K562 (cell line): Measurements from ENCODE around the gene CLDN5. TPM values are rescaled to one million over a fixed set of nuclear protein-coding genes. Genes with fewer than 3 reads are reported as not detected.

Experiments used
- ATAC-seq: fragments of 200-7000 bp; cut with Tn5 transposase; 3 replicates; pipeline ENCODE4 v1.9.1; 2020; ENCODE audit warnings: moderate library complexity
- BruUV-seq: library from RNA; stranded (reverse); fragments of 400-500 nt; replicated peaks from 2 replicates; lab custom pipeline; 2021; lab: Mats Ljungman, UMichigan
- CTCF ChIA-PET: fragments of 300-600 bp; formaldehyde crosslinking; extraction: SDS; loops from one replicate; lab custom pipeline; 2021; ENCODE audit warnings: low intra/inter-chr PET ratio; lab: Yijun Ruan, JAX
- POLR2A ChIA-PET: fragments of 300-600, 350-650 bp; sonication (Branson Sonifier 250); formaldehyde crosslinking; extraction: SDS; loops from one replicate; lab custom pipeline; 2021; ENCODE audit warnings: antibody characterized with exemption, inconsistent platforms; lab: Yijun Ruan, JAX
- DNase-seq, 4 experiments: peaks; one replicate each; pipeline versions ENCODE4 v3.0.0 to v3.0.0-alpha.2; 2011 to 2018; ENCODE audit warnings: low spot score in 3 of 4, mixed read lengths in 3 of 4; ENCODE audit errors: extremely low read depth in 1 of 4
- FAIRE-seq: peaks from 2 replicates; lab custom pipeline; 2011; peaks lifted over from hg19 to GRCh38; lab: Jason Lieb, UNC
- H2AFZ ChIP-seq: 2 replicates; pipeline ENCODE4 v1.6.0; 2011; ENCODE audit warnings: low read depth, low read length, control low read depth, inconsistent platforms
- H3K27ac ChIP-seq: fragments of 200-600 bp; 3 replicates; pipeline ENCODE4 v1.8.0; 2011; ENCODE audit warnings: low read depth, mild to moderate bottlenecking, control low read depth, inconsistent platforms, low read length, moderate library complexity, mixed read lengths; ENCODE audit errors: extremely low read depth
- H3K27me3 ChIP-seq, 2 experiments: fragments of 300-600 bp in 1 of 2; 2 replicates in 1 of 2; 3 replicates in 1 of 2; pipeline versions ENCODE4 v1.6.0 to v1.8.0; 2011; ENCODE audit warnings: inconsistent platforms in 2 of 2, low read length in 2 of 2, mild to moderate bottlenecking in 1 of 2, mixed read lengths in 1 of 2, moderate library complexity in 1 of 2; ENCODE audit not compliant: control insufficient read depth in 2 of 2, insufficient read depth in 2 of 2
- H3K36me3 ChIP-seq: fragments of 300-600 bp; 3 replicates; pipeline ENCODE4 v1.8.0; 2011; ENCODE audit warnings: mild to moderate bottlenecking, low read length, inconsistent platforms; ENCODE audit not compliant: control insufficient read depth, insufficient read depth
- H3K4me1 ChIP-seq, 2 experiments: fragments of 200-600 bp in 1 of 2; replicated peaks in 1 of 2; 2 replicates in 1 of 2; 3 replicates in 1 of 2; pipeline versions ENCODE4 v1.5.1 to v1.8.0; 2011; ENCODE audit warnings: inconsistent platforms in 2 of 2, low read length in 2 of 2, mild to moderate bottlenecking in 1 of 2, mixed read lengths in 1 of 2, moderate library complexity in 1 of 2; ENCODE audit not compliant: control insufficient read depth in 2 of 2, insufficient read depth in 2 of 2
- H3K4me2 ChIP-seq: 2 replicates; pipeline ENCODE4 v1.6.1; 2011; ENCODE audit warnings: low read length, control low read depth, inconsistent platforms, mixed read lengths; ENCODE audit not compliant: insufficient read depth
- H3K4me3 ChIP-seq: fragments of 200-600 bp; sonication (generic), shearing (Covaris generic); 2 replicates; pipeline ENCODE4 v1.5.1; 2016; ENCODE audit warnings: control low read depth, inconsistent platforms
- H3K79me2 ChIP-seq: fragments of 200-600 bp; 3 replicates; pipeline ENCODE4 v1.8.0; 2011; ENCODE audit warnings: low read length, inconsistent platforms; ENCODE audit not compliant: control insufficient read depth, insufficient read depth
- H3K9ac ChIP-seq, 2 experiments: 2 replicates each; pipeline versions ENCODE4 v1.6.0 to v1.6.1; 2011; ENCODE audit warnings: low read depth in 2 of 2, low read length in 2 of 2, control low read depth in 1 of 2, inconsistent platforms in 1 of 2, mild to moderate bottlenecking in 1 of 2, mixed read lengths in 1 of 2; ENCODE audit not compliant: insufficient read depth in 1 of 2
- H3K9me1 ChIP-seq: one replicate; pipeline ENCODE4 v1.6.0; 2011; ENCODE audit warnings: inconsistent platforms, mild to moderate bottlenecking, low read length, moderate library complexity; ENCODE audit not compliant: control insufficient read depth, insufficient read depth
- H3K9me3 ChIP-seq: replicated peaks from 2 replicates; pipeline ENCODE4 v1.5.1; 2011; ENCODE audit warnings: low read depth, low read length, inconsistent platforms; ENCODE audit not compliant: control insufficient read depth, insufficient read depth
- H4K20me1 ChIP-seq: replicated peaks from 2 replicates; pipeline ENCODE4 v1.6.1; 2011; ENCODE audit warnings: low read length, inconsistent platforms, mixed read lengths; ENCODE audit not compliant: control insufficient read depth, insufficient read depth
- BCL6 ChIP-seq: fragments of 250-450 bp; sonication (Bioruptor Pico); IDR thresholded peaks from 2 replicates; pipeline ENCODE4 v1.4.0; 2020
- BDP1 ChIP-seq: IDR thresholded peaks from 3 replicates; pipeline ENCODE4 v1.6.1; 2011; ENCODE audit not compliant: insufficient read length, insufficient read depth
- MIER1 ChIP-seq: fragments of 450-650 bp; IDR thresholded peaks from 2 replicates; pipeline ENCODE4 v1.6.1; 2016; ENCODE audit warnings: antibody characterized with exemption, mild to moderate bottlenecking, low read depth
- MTA2 ChIP-seq: fragments of 450-650 bp; IDR thresholded peaks from 2 replicates; pipeline ENCODE4 v1.6.1; 2016; ENCODE audit warnings: low read depth
- NR2C2 ChIP-seq, 2 experiments: fragments of 200-800 bp in 1 of 2; sonication (Bioruptor generic) in 1 of 2; sonication (generic) in 1 of 2; formaldehyde crosslinking in 1 of 2; IDR thresholded peaks; 2 replicates each; pipeline versions ENCODE4 v1.6.1 to v1.8.0; 2016 to 2022; ENCODE audit warnings: mild to moderate bottlenecking in 1 of 2, missing compliant biosample characterization in 1 of 2, missing genetic modification characterization in 1 of 2, missing genetic modification reagents in 1 of 2
- NRF1 ChIP-seq, 2 experiments: fragments of 450-650 bp; IDR thresholded peaks in 1 of 2; conservative IDR thresholded peaks in 1 of 2; 2 replicates each; pipeline ENCODE4 v1.6.1; 2014; ENCODE audit warnings: mild to moderate bottlenecking in 2 of 2
- PML ChIP-seq: IDR thresholded peaks from 2 replicates; pipeline ENCODE4 v1.6.1; 2012; ENCODE audit warnings: low read length, inconsistent platforms
- SIN3A ChIP-seq, 2 experiments: fragments of 150-350 bp in 1 of 2; IDR thresholded peaks; 2 replicates each; pipeline ENCODE4 v1.6.1; 2011 to 2016; ENCODE audit warnings: borderline replicate concordance in 2 of 2, low read depth in 2 of 2, low read length in 2 of 2, mild to moderate bottlenecking in 2 of 2, moderate library complexity in 2 of 2; ENCODE audit not compliant: control insufficient read depth in 1 of 2
- SMAD2 ChIP-seq: fragments of 150-350 bp; IDR thresholded peaks from 2 replicates; pipeline ENCODE4 v1.6.1; 2014; ENCODE audit warnings: low read depth, mild to moderate bottlenecking, low read length
- ZNF3 ChIP-seq: fragments of 250-450 bp; sonication (Bioruptor Pico); IDR thresholded peaks from 2 replicates; pipeline ENCODE4 v1.5.0; 2021; ENCODE audit warnings: mild to moderate bottlenecking, moderate library complexity
- WGBS: fragments of 100-300 bp; shearing (Covaris generic); methylation state at CpG from one replicate; pipeline ENCODE4 v1.1.6; 2016; ENCODE audit warnings: low coverage, mixed read lengths; ENCODE audit not compliant: insufficient coverage; ENCODE audit errors: missing lambda C conversion rate; 5-methylcytosine and 5-hydroxymethylcytosine counted together
- in situ Hi-C: fragments of 300-500 bp; cut with MboI; formaldehyde crosslinking; loops from 4 replicates; pipeline ENCODE4 v1.15.0; 2018; ENCODE audit warnings: inconsistent platforms, mixed read lengths
- intact Hi-C: fragments of 100-400 bp; cut with micrococcal nuclease; formaldehyde crosslinking; loops from 2 replicates; pipeline ENCODE4 v1.14.2; 2022
- polyA plus RNA-seq, 8 experiments: library from polyadenylated mRNA; depleted of rRNA in 4 of 8; stranded (reverse) in 5 of 8; unstranded in 3 of 8; fragments of >200 nt; fragmentation: Nextera tagmentation in 2 of 8; fragmentation: Illumina TruSeq in 1 of 8; extraction: Ambion mirVana in 2 of 8; extraction: Trizol in 1 of 8; gene quantifications; 2 replicates each; pipeline versions ENCODE4 v1.2.1 to v1.2.3, GENCODE V29; 2011 to 2014; ENCODE audit warnings: inconsistent platforms in 1 of 8, missing spikeins in 1 of 8
- total RNA-seq, 7 experiments: library from RNA; depleted of rRNA in 6 of 7; stranded (reverse); fragments of >200 nt in 6 of 7; fragmentation: Illumina TruSeq in 2 of 7; extraction: Trizol in 2 of 7; gene quantifications; 2 replicates each; pipeline versions ENCODE4 v1.2.1 to v1.2.3, GENCODE V29; 2011 to 2021; ENCODE audit warnings: low replicate concordance in 1 of 7
- TF ChIP-seq, protein P1 (sequence below): fragments of 450-650 bp; IDR thresholded peaks from 2 replicates; pipeline ENCODE4 v1.6.1; 2018; ENCODE audit not compliant: partially characterized antibody
- TF ChIP-seq, protein P2 (sequence below): sonication (generic); formaldehyde crosslinking; IDR thresholded peaks from 2 replicates; pipeline ENCODE4 v1.9.0; 2022; ENCODE audit warnings: mild to moderate bottlenecking, missing genetic modification reagents
- TF ChIP-seq, protein P3 (sequence below): sonication (generic); formaldehyde crosslinking; IDR thresholded peaks from 2 replicates; pipeline ENCODE4 v1.8.0; 2023; ENCODE audit warnings: mild to moderate bottlenecking, missing genetic modification reagents

CLDN5 gene
- total and polyA plus RNA-seq, 9 of the 15 experiments (the other 6 are each of a cell fraction or from before 2014, with no cell fraction given), result 0.20 TPM; not detected in 8

DNA sequence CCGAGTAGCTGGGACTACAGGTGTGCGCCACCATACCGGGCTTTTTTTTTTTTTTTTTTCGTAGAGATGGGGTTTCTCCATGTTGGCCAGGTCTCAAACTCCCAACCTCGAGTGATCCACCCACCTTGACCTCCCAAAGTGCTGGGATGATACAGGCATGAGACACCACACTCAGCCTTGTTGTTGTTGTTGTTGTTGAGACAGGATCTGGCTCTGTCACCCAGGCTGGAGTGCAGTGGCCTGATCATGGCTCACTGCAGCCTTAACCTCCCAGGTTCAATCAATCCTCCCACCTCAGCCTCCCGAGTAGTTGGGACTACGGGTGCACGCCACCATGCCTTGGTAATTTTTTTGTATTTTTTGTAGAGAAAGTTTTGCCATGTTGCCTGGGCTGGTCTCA lies 23.4 kb upstream of the CLDN5 start (continued):
- TF ChIP-seq, protein P1, sequence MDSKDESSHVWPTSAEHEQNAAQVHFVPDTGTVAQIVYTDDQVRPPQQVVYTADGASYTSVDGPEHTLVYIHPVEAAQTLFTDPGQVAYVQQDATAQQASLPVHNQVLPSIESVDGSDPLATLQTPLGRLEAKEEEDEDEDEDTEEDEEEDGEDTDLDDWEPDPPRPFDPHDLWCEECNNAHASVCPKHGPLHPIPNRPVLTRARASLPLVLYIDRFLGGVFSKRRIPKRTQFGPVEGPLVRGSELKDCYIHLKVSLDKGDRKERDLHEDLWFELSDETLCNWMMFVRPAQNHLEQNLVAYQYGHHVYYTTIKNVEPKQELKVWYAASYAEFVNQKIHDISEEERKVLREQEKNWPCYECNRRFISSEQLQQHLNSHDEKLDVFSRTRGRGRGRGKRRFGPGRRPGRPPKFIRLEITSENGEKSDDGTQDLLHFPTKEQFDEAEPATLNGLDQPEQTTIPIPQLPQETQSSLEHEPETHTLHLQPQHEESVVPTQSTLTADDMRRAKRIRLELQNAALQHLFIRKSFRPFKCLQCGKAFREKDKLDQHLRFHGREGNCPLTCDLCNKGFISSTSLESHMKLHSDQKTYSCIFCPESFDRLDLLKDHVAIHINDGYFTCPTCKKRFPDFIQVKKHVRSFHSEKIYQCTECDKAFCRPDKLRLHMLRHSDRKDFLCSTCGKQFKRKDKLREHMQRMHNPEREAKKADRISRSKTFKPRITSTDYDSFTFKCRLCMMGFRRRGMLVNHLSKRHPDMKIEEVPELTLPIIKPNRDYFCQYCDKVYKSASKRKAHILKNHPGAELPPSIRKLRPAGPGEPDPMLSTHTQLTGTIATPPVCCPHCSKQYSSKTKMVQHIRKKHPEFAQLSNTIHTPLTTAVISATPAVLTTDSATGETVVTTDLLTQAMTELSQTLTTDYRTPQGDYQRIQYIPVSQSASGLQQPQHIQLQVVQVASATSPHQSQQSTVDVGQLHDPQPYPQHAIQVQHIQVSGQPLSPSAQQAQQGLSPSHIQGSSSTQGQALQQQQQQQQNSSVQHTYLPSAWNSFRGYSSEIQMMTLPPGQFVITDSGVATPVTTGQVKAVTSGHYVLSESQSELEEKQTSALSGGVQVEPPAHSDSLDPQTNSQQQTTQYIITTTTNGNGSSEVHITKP, result no peak
- TF ChIP-seq NR2C2 (CRISPR knock-in tag; IDR thresholded peaks at IDR 0.05), result 0 out of 2 replicates have a peak, but pooled peaks have one; percentile 12
- 0 out of 2 replicates have a peak, but pooled peaks have one; percentile 1 for TF ChIP-seq NR2C2 (tag; IDR thresholded peaks at IDR 0.05)
- no peak for TF ChIP-seq BCL6 (CRISPR knock-in tag)
- TF ChIP-seq MTA2, result no peak
- no peak for TF ChIP-seq NRF1 (conservative IDR thresholded peaks at IDR 0.05 in 1 of 2, IDR thresholded peaks at IDR 0.05 in 1 of 2)
- no peak for TF ChIP-seq MIER1

DNA sequence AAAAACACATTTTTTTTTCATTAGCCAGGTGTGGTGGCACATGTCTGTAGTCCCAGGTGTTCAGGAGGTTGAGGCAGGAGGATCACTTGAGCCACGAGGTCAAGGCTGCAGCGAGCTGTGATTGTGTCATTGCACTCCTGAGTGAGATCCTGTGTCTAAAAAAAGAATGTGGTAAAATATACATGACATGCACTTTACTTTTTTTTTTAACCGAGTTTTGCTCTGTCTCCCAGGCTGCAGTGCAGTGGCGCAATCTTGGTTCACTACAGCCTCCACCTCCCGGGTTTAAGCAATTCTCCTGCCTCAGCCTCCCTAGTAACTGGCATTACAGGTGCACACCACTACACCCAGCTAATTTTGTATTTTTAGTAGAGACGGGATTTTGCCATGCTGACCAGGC lies 22.5 kb upstream of the CLDN5 start:
- H3K4me1 ChIP-seq, result peaks cover 0 to 6% of the 10 kb centered on the region in 2 experiments; a peak in 1 of 5 replicates
- in situ Hi-C loops, result no loop called here
- BruUV-seq, result no TSS peak
- H3K27me3 ChIP-seq, result peaks cover 72 to 92% of the 10 kb centered on the region in 2 experiments
- no peak overlapping the region for H3K27ac ChIP-seq
- no peaks in the 10 kb centered on the region for H3K79me2 ChIP-seq
- H2AFZ ChIP-seq, result no peak overlapping the region
- H3K9ac ChIP-seq, result no peak overlapping the region
- H3K9me1 ChIP-seq, result no peaks in the 10 kb centered on the region
- DNase-seq, result no peak
- H3K9me3 ChIP-seq, result no peaks in the 10 kb centered on the region
- ChIA-PET POLR2A (interaction anchor here (1.4 to 1.9 kb wide), 3 partner anchors 8 to 30 kb away, joined by 4 to 11 read pairs (median 9); no protein-coding TSS in a partner anchor), CTCF (no interaction called here)
- no peak for ATAC-seq
- WGBS, result 2% methylated on average over 6 of the region's 6 CpGs
- H3K4me2 ChIP-seq, result no peak overlapping the region
- 0 out of 2 replicates have a peak, but pooled peaks cover 10% of the 10 kb centered on the region for H4K20me1 ChIP-seq
- FAIRE-seq, result no peak
- H3K36me3 ChIP-seq, result no peaks in the 10 kb centered on the region
- no peak overlapping the region for H3K4me3 ChIP-seq
- intact Hi-C loops, result no loop called here
- TF ChIP-seq SMAD2 (no peak), SIN3A (IDR thresholded peaks at IDR 0.05; ENCODE audit: borderline replicate concordance in 2 of 2, control insufficient read depth in 1 of 2, low read depth in 2 of 2, low read length in 2 of 2) (no peak), ZNF3 (CRISPR knock-in tag) (no peak), PML (no peak), BDP1 (no peak)
- TF ChIP-seq, protein P2, sequence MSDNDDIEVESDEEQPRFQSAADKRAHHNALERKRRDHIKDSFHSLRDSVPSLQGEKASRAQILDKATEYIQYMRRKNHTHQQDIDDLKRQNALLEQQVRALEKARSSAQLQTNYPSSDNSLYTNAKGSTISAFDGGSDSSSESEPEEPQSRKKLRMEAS (CRISPR knock-in tag), result peak; percentile 58; the same call in 1 of the 2 replicates
- TF ChIP-seq, protein P3, sequence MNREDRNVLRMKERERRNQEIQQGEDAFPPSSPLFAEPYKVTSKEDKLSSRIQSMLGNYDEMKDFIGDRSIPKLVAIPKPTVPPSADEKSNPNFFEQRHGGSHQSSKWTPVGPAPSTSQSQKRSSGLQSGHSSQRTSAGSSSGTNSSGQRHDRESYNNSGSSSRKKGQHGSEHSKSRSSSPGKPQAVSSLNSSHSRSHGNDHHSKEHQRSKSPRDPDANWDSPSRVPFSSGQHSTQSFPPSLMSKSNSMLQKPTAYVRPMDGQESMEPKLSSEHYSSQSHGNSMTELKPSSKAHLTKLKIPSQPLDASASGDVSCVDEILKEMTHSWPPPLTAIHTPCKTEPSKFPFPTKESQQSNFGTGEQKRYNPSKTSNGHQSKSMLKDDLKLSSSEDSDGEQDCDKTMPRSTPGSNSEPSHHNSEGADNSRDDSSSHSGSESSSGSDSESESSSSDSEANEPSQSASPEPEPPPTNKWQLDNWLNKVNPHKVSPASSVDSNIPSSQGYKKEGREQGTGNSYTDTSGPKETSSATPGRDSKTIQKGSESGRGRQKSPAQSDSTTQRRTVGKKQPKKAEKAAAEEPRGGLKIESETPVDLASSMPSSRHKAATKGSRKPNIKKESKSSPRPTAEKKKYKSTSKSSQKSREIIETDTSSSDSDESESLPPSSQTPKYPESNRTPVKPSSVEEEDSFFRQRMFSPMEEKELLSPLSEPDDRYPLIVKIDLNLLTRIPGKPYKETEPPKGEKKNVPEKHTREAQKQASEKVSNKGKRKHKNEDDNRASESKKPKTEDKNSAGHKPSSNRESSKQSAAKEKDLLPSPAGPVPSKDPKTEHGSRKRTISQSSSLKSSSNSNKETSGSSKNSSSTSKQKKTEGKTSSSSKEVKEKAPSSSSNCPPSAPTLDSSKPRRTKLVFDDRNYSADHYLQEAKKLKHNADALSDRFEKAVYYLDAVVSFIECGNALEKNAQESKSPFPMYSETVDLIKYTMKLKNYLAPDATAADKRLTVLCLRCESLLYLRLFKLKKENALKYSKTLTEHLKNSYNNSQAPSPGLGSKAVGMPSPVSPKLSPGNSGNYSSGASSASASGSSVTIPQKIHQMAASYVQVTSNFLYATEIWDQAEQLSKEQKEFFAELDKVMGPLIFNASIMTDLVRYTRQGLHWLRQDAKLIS (CRISPR knock-in tag), result no peak; the same call in 1 of the 2 replicates
